ENCODE data around the gene SLC6A9. TPM values are rescaled to one million over a fixed set of nuclear protein-coding genes. Genes with fewer than 3 reads are reported as not detected.

The SLC6A9 gene
- total and polyA plus RNA-seq, 2 experiments from 2014 or later = 13.5 to 25.3 TPM

GRCh38 chr1:44072821-44073220 is 41.6 kb upstream of the SLC6A9 start:
- Histone ChIP-seq H3K9me2 (replicated peaks; ENCODE audit: insufficient read depth) (no peaks in the 10 kb centered on the region), H3K4me2 (no peak overlapping the region), H3K9me3 (ENCODE audit: low read depth) (no peaks in the 10 kb centered on the region), H3K27ac (no peak overlapping the region), H3K4me3 (no peak overlapping the region), H3K79me2 (no peaks in the 10 kb centered on the region), H4K20me1 (ENCODE audit: insufficient read depth, poor library complexity, severe bottlenecking) (no peaks in the 10 kb centered on the region), H2AFZ (no peak overlapping the region), H3K4me1 (ENCODE audit: insufficient read depth) (peaks cover 3% of the 10 kb centered on the region), H3K27me3 (no peaks in the 10 kb centered on the region), H3K36me3 (replicated peaks; ENCODE audit: insufficient read depth, low read depth) (no peaks in the 10 kb centered on the region)
- TF ChIP-seq CTCF (IDR thresholded peaks at IDR 0.05; ENCODE audit: poor library complexity) (no peak), EZH2 (IDR thresholded peaks at IDR 0.05; ENCODE audit: borderline replicate concordance) (no peak), EZH2phosphoT487 (IDR thresholded peaks at IDR 0.05; ENCODE audit: low read depth, severe bottlenecking, unreplicated experiment) (no peak)
- 91% methylated on average over 2 of the region's 2 CpGs for WGBS (ENCODE audit: low lambda C conversion rate, missing lambda C conversion rate)
- no peak for DNase-seq (ENCODE audit: low spot score)

GRCh38 chr1:44072204-44072603 is 40.9 kb upstream of the SLC6A9 start:
- Histone ChIP-seq H3K4me3 (no peak overlapping the region), H3K9me3 (ENCODE audit: low read depth) (no peaks in the 10 kb centered on the region), H3K27me3 (no peaks in the 10 kb centered on the region), H2AFZ (no peak overlapping the region), H3K9me2 (replicated peaks; ENCODE audit: insufficient read depth) (no peaks in the 10 kb centered on the region), H3K4me2 (no peak overlapping the region), H4K20me1 (ENCODE audit: insufficient read depth, poor library complexity, severe bottlenecking) (no peaks in the 10 kb centered on the region), H3K4me1 (ENCODE audit: insufficient read depth) (peaks cover 3% of the 10 kb centered on the region), H3K27ac (no peak overlapping the region), H3K36me3 (replicated peaks; ENCODE audit: insufficient read depth, low read depth) (no peaks in the 10 kb centered on the region), H3K79me2 (no peaks in the 10 kb centered on the region)
- TF ChIP-seq EZH2phosphoT487 (IDR thresholded peaks at IDR 0.05; ENCODE audit: low read depth, severe bottlenecking, unreplicated experiment) (no peak), CTCF (IDR thresholded peaks at IDR 0.05; ENCODE audit: poor library complexity) (no peak), EZH2 (IDR thresholded peaks at IDR 0.05; ENCODE audit: borderline replicate concordance) (no peak)
- no peak for DNase-seq (ENCODE audit: low spot score)

- Histone ChIP-seq H3K27ac (no peak overlapping the region), H3K4me1 (ENCODE audit: insufficient read depth) (peaks cover 3% of the 10 kb centered on the region), H3K4me2 (no peak overlapping the region), H3K4me3 (no peak overlapping the region), H3K36me3 (replicated peaks; ENCODE audit: insufficient read depth, low read depth) (no peaks in the 10 kb centered on the region), H4K20me1 (ENCODE audit: insufficient read depth, poor library complexity, severe bottlenecking) (no peaks in the 10 kb centered on the region), H3K9me2 (replicated peaks; ENCODE audit: insufficient read depth) (no peaks in the 10 kb centered on the region), H3K9me3 (ENCODE audit: low read depth) (no peaks in the 10 kb centered on the region), H2AFZ (no peak overlapping the region), H3K79me2 (no peaks in the 10 kb centered on the region), H3K27me3 (no peaks in the 10 kb centered on the region)
- no peak for DNase-seq (ENCODE audit: low spot score)
- WGBS (ENCODE audit: low lambda C conversion rate, missing lambda C conversion rate) = 68% methylated on average over 3 of the region's 3 CpGs
- TF ChIP-seq EZH2phosphoT487 (IDR thresholded peaks at IDR 0.05; ENCODE audit: low read depth, severe bottlenecking, unreplicated experiment) = no peak
- TF ChIP-seq EZH2 (IDR thresholded peaks at IDR 0.05; ENCODE audit: borderline replicate concordance) = no peak
- TF ChIP-seq CTCF (IDR thresholded peaks at IDR 0.05; ENCODE audit: poor library complexity) = no peak
Measured at GRCh38 chr1:44071461-44071860, 40.2 kb upstream of the SLC6A9 start.

GRCh38 chr1:44068442-44068921 is 37.2 kb upstream of the SLC6A9 start:
- Histone ChIP-seq H3K4me1 (ENCODE audit: insufficient read depth) (peaks cover 3% of the 10 kb centered on the region), H3K36me3 (replicated peaks; ENCODE audit: insufficient read depth, low read depth) (no peaks in the 10 kb centered on the region), H3K9me2 (replicated peaks; ENCODE audit: insufficient read depth) (no peaks in the 10 kb centered on the region), H3K4me3 (no peak overlapping the region), H3K4me2 (no peak overlapping the region), H3K27ac (no peak overlapping the region), H3K79me2 (no peaks in the 10 kb centered on the region), H2AFZ (no peak overlapping the region), H3K9me3 (ENCODE audit: low read depth) (no peaks in the 10 kb centered on the region), H4K20me1 (ENCODE audit: insufficient read depth, poor library complexity, severe bottlenecking) (no peaks in the 10 kb centered on the region), H3K27me3 (no peaks in the 10 kb centered on the region)
- TF ChIP-seq EZH2phosphoT487 (IDR thresholded peaks at IDR 0.05; ENCODE audit: low read depth, severe bottlenecking, unreplicated experiment) = no peak
- TF ChIP-seq CTCF (IDR thresholded peaks at IDR 0.05; ENCODE audit: poor library complexity) = no peak
- no peak for TF ChIP-seq EZH2 (IDR thresholded peaks at IDR 0.05; ENCODE audit: borderline replicate concordance)
- no peak for DNase-seq (ENCODE audit: low spot score)
- WGBS (ENCODE audit: low lambda C conversion rate, missing lambda C conversion rate) = 47% methylated on average over 2 of the region's 2 CpGs

All from hepatocyte (in vitro differentiated cells).